SK-N-MC (cell line): ENCODE results near the gene SPRN.

ENCODE experiments used
- EZH2 ChIP-seq: fragments of 200-600 bp; sonication (generic); IDR thresholded peaks from one replicate; pipeline ENCODE4 v1.6.1; 2017; ENCODE audit warnings: antibody characterized with exemption
- POLR2AphosphoS5 ChIP-seq: IDR thresholded peaks from 2 replicates; pipeline ENCODE4 v1.6.1; 2012; ENCODE audit warnings: mild to moderate bottlenecking, low read depth, low read length, borderline replicate concordance

DNA sequence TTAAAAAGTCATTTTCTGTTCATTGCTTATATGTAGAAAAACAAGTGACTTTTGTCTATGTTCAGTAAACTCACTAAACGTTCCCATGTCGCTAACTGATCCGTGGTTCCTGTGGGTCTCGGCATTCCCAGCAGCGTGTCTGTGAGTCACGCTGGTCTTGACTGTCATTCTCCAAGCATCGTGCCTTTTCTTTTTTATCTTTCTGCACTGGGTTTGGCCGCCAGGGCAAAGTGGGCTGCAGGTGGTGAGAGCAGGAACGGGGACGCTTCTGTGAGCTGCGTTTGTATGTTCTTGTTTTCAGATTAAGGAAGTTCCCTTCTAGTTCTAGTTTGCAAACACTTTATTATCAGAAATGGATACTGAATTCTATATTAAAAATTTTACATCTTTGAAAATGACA lies 22.6 kb upstream of the SPRN start:
- TF ChIP-seq POLR2AphosphoS5 (no peak), EZH2 (no peak)
